Raji (cell line): ENCODE measurements around the gene SYN1.
A peak's percentile ranks its signal among the peaks of the same experiment; 100 is the strongest.

Experiments
- POLR2A ChIP-seq: IDR thresholded peaks from 2 replicates; pipeline ENCODE4 v1.6.1; 2011; ENCODE audit warnings: low read depth, low read length, control low read depth; ENCODE audit not compliant: insufficient read depth

Gene SYN1

GRCh38 chrX:47619486-47620302, at the start of gene SYN1:
Gene SYN1 (minus strand): TSS chrX:47619857. CDS start chrX:47619728, 129 bp downstream.
- no peak for TF ChIP-seq POLR2A

GRCh38 chrX:47664737-47665136, 45.1 kb upstream of the SYN1 start:
- no peak for TF ChIP-seq POLR2A

GRCh38 chrX:47662144-47662657, 42.5 kb upstream of the SYN1 start:
- TF ChIP-seq POLR2A: no peak

- TF ChIP-seq POLR2A: no peak
Observed at GRCh38 chrX:47661539-47661938, 41.9 kb upstream of the SYN1 start.

- TF ChIP-seq POLR2A: no peak
Observed at GRCh38 chrX:47659421-47659726, 39.7 kb upstream of the SYN1 start.

- TF ChIP-seq POLR2A: peak; percentile 66
Observed at GRCh38 chrX:47658684-47659420, 39.2 kb upstream of the SYN1 start, which contains the start of gene UXT. Gene UXT (minus strand): TSS chrX:47659180. CDS start chrX:47658927, 253 bp downstream.

- no peak for TF ChIP-seq POLR2A
Observed at GRCh38 chrX:47658301-47658683, 38.6 kb upstream of the SYN1 start.

GRCh38 chrX:47651043-47651905, 31.6 kb upstream of the SYN1 start:
- no peak; the same call in 1 of the 2 replicates for TF ChIP-seq POLR2A

- peak; percentile 35; the same call in 1 of the 2 replicates for TF ChIP-seq POLR2A
Observed at GRCh38 chrX:47650164-47651042, 30.7 kb upstream of the SYN1 start, which contains the start of gene ELK1. Gene ELK1 (minus strand): TSS chrX:47650563. CDS start chrX:47641441, 9,122 bp downstream.

- TF ChIP-seq POLR2A: no peak
Observed at GRCh38 chrX:47649781-47650163, 30.1 kb upstream of the SYN1 start.

GRCh38 chrX:47649271-47649670, 29.6 kb upstream of the SYN1 start:
- TF ChIP-seq POLR2A: no peak

- TF ChIP-seq POLR2A: no peak
Observed at GRCh38 chrX:47648376-47648775, 28.7 kb upstream of the SYN1 start.

- TF ChIP-seq POLR2A: no peak
Observed at GRCh38 chrX:47646636-47647035, 27.0 kb upstream of the SYN1 start.

- TF ChIP-seq POLR2A: no peak
Observed at GRCh38 chrX:47645530-47645929, 25.9 kb upstream of the SYN1 start.
